Body of pancreas (tissue), 4 donors: ENCODE data around the gene KIAA0930. TPM values are rescaled to one million over a fixed set of nuclear protein-coding genes. Genes with fewer than 3 reads are reported as not detected.

ENCODE experiments used
- ATAC-seq: fragments of 150-250 bp; one replicate; pipeline ENCODE4 v1.9.1; 2016
- DNase-seq, 4 donors: peaks; one replicate each; pipeline ENCODE4 v3.0.0-alpha.2; 2019
- H3K27ac ChIP-seq, 4 donors: fragments of 200-600 bp; sonication (generic); 1 replicate in 3 of 4; 2 replicates in 1 of 4; pipeline versions ENCODE4 v1.5.1 to v1.6.1; 2016 to 2019; ENCODE audit warnings: mild to moderate bottlenecking in 1 of 4, mixed read lengths in 1 of 4, moderate library complexity in 1 of 4
- H3K27me3 ChIP-seq, 2 donors: fragments of 200-600 bp; sonication (generic); one replicate each; pipeline ENCODE4 v1.6.0; 2016; ENCODE audit warnings: mild to moderate bottlenecking in 1 of 2
- H3K36me3 ChIP-seq, 2 donors: fragments of 200-600 bp; sonication (generic); replicated peaks in 1 of 2; 2 replicates each; pipeline ENCODE4 v1.5.1; 2016; ENCODE audit warnings: low read depth in 2 of 2; ENCODE audit not compliant: insufficient read depth in 1 of 2
- H3K4me1 ChIP-seq: fragments of 200-600 bp; sonication (generic); one replicate; pipeline ENCODE4 v1.6.0; 2016
- H3K4me3 ChIP-seq, 2 donors: fragments of 200-600 bp; sonication (generic); 1 replicate in 1 of 2; 2 replicates in 1 of 2; pipeline ENCODE4 v1.5.1; 2016 to 2019
- H3K9me3 ChIP-seq, 3 donors: fragments of 200-600 bp; sonication (generic); 1 replicate in 2 of 3; 2 replicates in 1 of 3; pipeline ENCODE4 v1.5.1; 2016
- POLR2A ChIP-seq, 3 donors: fragments of 450-650 bp; IDR thresholded peaks; one replicate each; pipeline ENCODE4 v1.6.1; 2016; ENCODE audit warnings: antibody characterized with exemption in 3 of 3, mild to moderate bottlenecking in 2 of 3
- WGBS, 2 donors: methylation state at CpG; one replicate each; pipeline ENCODE4 v1.1.5; 2017; 5-methylcytosine and 5-hydroxymethylcytosine counted together
- intact Hi-C: fragments of 100-400 bp; cut with DNase I; formaldehyde crosslinking; loops from one replicate; pipeline ENCODE4 v1.15.1; 2023
- total RNA-seq, 2 donors: library from RNA; depleted of rRNA; stranded (reverse); fragments of >200 nt; gene quantifications; one replicate each; pipeline ENCODE4 v1.1.0, GENCODE V29; 2016
- TF ChIP-seq, protein P1 (sequence below), 7 experiments: fragments of 450-650 bp in 4 of 7; fragments of 200-600 bp in 3 of 7; sonication (generic) in 3 of 7; IDR thresholded peaks; one replicate each; pipeline ENCODE4 v1.5.1; 2016 to 2019; ENCODE audit warnings: antibody characterized with exemption in 7 of 7

Gene KIAA0930
- total RNA-seq, 2 donors from 2014 or later: 14.2 to 17.9 TPM

DNA sequence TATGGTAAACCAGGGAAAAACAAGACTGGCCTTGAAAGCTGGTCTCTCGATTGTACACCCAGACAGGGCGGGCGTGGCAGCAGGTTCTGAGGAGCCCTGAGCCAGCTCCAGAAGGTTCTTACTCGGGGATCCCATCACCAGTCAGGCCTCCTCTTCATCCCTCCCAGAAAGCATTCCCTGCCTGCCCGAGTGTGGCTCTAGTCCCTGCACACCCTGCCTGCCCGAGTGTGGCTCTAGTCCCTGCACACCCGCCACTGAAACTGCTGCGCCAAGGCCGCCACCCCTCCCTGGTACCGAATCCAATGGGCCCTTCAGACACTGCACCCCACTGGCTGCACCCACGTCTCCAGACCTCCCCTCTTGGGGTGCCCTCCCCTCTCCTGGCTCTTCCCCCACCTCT is 30.1 kb downstream of the KIAA0930 start:
- TF ChIP-seq POLR2A (IDR thresholded peaks at IDR 0.05): no peak
- TF ChIP-seq, protein P1, sequence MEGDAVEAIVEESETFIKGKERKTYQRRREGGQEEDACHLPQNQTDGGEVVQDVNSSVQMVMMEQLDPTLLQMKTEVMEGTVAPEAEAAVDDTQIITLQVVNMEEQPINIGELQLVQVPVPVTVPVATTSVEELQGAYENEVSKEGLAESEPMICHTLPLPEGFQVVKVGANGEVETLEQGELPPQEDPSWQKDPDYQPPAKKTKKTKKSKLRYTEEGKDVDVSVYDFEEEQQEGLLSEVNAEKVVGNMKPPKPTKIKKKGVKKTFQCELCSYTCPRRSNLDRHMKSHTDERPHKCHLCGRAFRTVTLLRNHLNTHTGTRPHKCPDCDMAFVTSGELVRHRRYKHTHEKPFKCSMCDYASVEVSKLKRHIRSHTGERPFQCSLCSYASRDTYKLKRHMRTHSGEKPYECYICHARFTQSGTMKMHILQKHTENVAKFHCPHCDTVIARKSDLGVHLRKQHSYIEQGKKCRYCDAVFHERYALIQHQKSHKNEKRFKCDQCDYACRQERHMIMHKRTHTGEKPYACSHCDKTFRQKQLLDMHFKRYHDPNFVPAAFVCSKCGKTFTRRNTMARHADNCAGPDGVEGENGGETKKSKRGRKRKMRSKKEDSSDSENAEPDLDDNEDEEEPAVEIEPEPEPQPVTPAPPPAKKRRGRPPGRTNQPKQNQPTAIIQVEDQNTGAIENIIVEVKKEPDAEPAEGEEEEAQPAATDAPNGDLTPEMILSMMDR (IDR thresholded peaks at IDR 0.05): no peak
- Histone ChIP-seq H3K27ac (no peak overlapping the region), H3K27me3 (no peaks in the 10 kb centered on the region), H3K4me1 (peaks cover 20% of the 10 kb centered on the region), H3K9me3 (no peaks in the 10 kb centered on the region), H3K4me3 (no peak overlapping the region), H3K36me3 (no peaks in the 10 kb centered on the region)
- intact Hi-C loops: no loop called here
- WGBS, 2 donors: 92 to 97% methylated on average over 11 of the region's 11 CpGs
- no peak for DNase-seq
- ATAC-seq: no peak

DNA sequence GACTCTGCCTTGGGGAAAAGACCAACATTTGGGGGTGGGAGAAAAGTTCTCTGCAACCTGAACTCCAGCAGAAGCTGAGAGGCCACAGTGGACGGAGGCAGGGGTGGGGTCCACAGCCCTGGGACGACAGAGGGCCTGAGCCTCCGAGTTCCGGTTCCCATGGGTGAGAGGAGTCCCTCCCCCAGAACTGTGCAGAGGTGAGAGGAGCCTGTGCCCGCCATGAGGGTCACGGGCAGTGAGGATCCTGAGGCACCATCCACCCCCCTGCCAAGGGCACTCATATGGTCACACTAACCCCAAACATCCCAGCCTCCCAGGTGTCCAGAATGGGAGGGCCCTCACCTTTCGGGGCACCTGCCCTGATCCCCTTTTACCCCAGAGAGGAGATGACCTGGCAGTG is 30.5 kb downstream of the KIAA0930 start:
- DNase-seq (no peak), ATAC-seq (no peak)
- Histone ChIP-seq H3K27ac (no peak overlapping the region), H3K4me1 (peaks cover 20% of the 10 kb centered on the region), H3K36me3 (no peaks in the 10 kb centered on the region), H3K9me3 (no peaks in the 10 kb centered on the region), H3K27me3 (no peaks in the 10 kb centered on the region), H3K4me3 (no peak overlapping the region)
- TF ChIP-seq, protein P1 (IDR thresholded peaks at IDR 0.05): no peak
- TF ChIP-seq POLR2A (IDR thresholded peaks at IDR 0.05): no peak
- intact Hi-C loops: no loop called here
- WGBS, 2 donors: 90 to 100% methylated on average over 1 to 7 of the region's 7 CpGs

DNA sequence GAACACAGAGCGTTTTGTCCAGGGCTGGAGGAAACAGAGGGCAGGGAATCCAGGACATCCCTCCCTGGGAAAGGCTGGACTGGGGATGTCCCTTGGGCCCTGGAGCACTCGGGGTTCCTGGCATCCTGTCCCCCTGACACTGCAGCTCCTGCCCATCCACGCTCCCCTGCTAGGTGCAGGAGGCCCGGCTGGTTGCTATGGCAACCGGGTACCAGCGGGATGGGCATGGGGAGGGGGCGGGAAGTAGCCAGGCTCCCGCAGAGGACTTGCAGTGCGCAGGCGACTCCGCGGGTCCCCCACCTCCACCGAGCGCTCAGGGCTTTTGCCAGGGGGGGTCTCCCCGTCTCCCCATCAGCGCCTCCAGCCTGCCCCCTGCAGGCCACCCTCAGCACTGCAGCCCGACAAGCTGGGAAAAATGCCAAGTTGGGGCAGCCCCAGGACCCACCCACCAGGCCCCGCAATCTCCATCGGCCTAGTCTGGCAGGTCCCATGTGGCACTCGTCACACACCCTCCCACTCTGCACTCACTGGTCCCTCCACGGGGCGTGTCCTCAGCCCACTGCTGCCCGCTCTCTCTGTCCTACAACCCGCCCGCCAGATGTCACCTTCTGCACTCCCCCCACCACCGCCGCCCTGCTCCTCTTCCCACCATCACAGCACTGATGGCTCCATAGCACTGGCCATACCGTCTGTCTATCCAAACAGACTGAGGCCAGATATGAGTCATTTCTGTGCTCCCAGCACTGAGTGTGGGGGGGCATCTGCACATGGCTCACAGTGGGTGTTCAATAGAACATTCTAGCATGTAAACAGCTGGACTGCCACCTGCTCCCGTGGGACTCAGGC is 31.5 kb downstream of the KIAA0930 start:
- Histone ChIP-seq H3K4me3 (no peak overlapping the region), H3K36me3 (peaks cover 0 to 2% of the 10 kb centered on the region in 2 donors), H3K4me1 (peaks cover 20% of the 10 kb centered on the region), H3K27ac (no peak overlapping the region), H3K27me3 (no peaks in the 10 kb centered on the region), H3K9me3 (no peaks in the 10 kb centered on the region)
- TF ChIP-seq, protein P1 (IDR thresholded peaks at IDR 0.05): peak in 5 of 7 experiments; percentile 10 to 38 (median 31)
- no peak for TF ChIP-seq POLR2A (IDR thresholded peaks at IDR 0.05)
- WGBS, 2 donors: 52 to 58% methylated on average over 17 to 29 of the region's 29 CpGs
- DNase-seq (no peak), ATAC-seq (no peak)
- intact Hi-C loops: no loop called here

DNA sequence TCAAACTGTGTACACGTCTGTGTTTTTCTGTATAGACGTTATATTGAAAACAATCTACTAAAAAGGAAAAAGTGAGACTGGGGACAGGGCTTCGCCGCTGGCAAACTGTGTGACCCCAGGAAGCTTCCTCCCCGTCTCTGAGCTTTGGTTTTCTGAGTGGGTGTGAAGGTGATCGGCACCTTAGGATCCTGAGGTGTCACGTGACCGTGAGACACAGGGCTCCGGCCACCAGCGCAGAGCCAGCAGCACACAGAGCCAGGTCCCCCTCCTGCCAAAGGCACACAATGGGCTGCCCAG is 32.0 kb downstream of the KIAA0930 start:
- no peaks in the 10 kb centered on the region for H3K27me3 ChIP-seq
- H3K27ac ChIP-seq: peak overlapping the region in 2 of 4 donors; percentile 11 to 36
- H3K36me3 ChIP-seq: peaks cover 0 to 2% of the 10 kb centered on the region in 2 donors
- ATAC-seq (no peak), DNase-seq (peak in 1 of 4 donors; percentile 52)
- no peak for TF ChIP-seq POLR2A (IDR thresholded peaks at IDR 0.05)
- TF ChIP-seq, protein P1 (IDR thresholded peaks at IDR 0.05): no peak
- H3K4me3 ChIP-seq: no peak overlapping the region
- peaks cover 20% of the 10 kb centered on the region for H3K4me1 ChIP-seq
- intact Hi-C loops: no loop called here
- no peaks in the 10 kb centered on the region for H3K9me3 ChIP-seq
- 70 to 80% methylated on average over 10 of the region's 10 CpGs for WGBS, 2 donors
